Measurements from ENCODE around the gene PFN1. TPM values are rescaled to one million over a fixed set of nuclear protein-coding genes. Genes with fewer than 3 reads are reported as not detected.

Gene PFN1
- total RNA-seq, 2 experiments from 2014 or later: 1,712 to 1,828 TPM

DNA sequence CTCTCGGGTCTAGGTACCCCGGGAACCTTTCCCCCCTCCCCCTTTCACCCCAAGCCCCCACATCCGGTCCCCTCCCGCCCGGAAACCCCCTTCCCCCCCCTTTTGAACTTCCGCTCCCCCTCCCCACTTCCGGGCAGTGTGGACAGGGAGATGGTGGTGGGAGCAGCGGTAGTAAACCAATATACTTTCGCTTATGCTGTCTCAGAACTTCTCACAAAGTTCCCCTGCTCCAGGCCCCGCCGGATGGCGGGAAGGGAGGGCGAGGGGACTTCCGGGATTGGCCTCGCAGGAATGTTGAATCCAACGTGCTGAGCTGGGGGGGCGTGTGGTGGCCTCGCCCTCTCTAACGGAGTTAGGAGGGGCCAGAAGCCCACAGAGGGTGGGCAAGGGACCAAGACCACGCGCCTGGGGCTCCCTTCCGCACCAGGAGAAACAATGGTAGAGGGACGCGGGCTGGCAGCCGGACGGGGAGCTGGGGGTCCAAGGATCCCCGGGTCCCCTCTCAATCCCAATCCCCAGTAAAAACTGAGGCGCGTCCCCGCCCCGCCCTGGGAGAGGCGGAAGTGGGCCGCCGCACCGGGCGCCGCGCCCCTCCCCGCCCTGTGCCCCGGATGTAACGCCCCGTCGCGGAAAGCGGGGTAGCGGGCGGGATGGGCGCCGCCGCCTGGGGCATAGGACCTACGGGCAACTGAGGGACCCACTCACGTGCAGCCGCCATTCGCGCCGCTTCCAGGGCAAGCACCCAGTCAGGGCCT is 742 bp downstream of the PFN1 start:
- peak; percentile 86 for DNase-seq
- peaks cover 45% of the 10 kb centered on the region for H3K36me3 Mint-ChIP-seq
- peaks cover 42% of the 10 kb centered on the region for H3K4me1 Mint-ChIP-seq

DNA sequence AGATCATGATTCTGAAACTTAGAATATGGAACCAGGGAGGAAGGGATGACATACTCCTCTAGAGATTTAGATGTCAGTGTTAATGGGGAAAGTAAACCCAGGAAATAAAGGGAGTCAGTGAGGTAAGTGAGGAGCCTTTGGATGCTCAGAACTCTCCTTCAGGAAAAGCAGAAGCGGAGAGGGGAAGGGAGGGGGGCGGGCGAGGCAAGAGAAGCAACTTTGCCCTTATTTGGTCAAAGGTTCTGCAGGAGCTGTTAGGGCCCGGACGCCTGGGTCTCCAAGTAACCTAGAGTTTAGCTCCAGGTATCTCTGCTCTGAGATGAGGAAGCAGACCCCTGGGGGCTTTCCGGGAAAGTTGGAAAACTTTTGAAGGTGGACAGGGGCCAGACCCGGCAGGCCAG is 1.3 kb downstream of the PFN1 start:
- H3K27me3 Mint-ChIP-seq: no peaks in the 10 kb centered on the region
- peaks cover 48% of the 10 kb centered on the region for H3K4me1 Mint-ChIP-seq
- POLR2A ChIA-PET: interaction anchor here (0.6 to 17.2 kb wide), 14 partner anchors 7 to 684 kb away, joined by 3 to 441 read pairs (median 6); partner anchors contain the start of genes ARRB2, CAMTA2, INCA1 and KIF1C
- peak overlapping the region; percentile 100 for H3K4me3 Mint-ChIP-seq
- ATAC-seq (ENCODE audit: low read depth): no peak
- no peak for DNase-seq
- H3K36me3 Mint-ChIP-seq: peaks cover 51% of the 10 kb centered on the region
- peak overlapping the region; percentile 100 for H3K27ac Mint-ChIP-seq
- no peaks in the 10 kb centered on the region for H3K9me3 Mint-ChIP-seq

More for the DNA sequence above, 742 bp downstream of the PFN1 start:
- peak overlapping the region; percentile 100 for H3K4me3 Mint-ChIP-seq
- ATAC-seq (ENCODE audit: low read depth): peak; percentile 12
- peak overlapping the region; percentile 100 for H3K27ac Mint-ChIP-seq
- no peaks in the 10 kb centered on the region for H3K9me3 Mint-ChIP-seq
- H3K27me3 Mint-ChIP-seq: no peaks in the 10 kb centered on the region
- POLR2A ChIA-PET: interaction anchor here (0.6 to 17.2 kb wide), 16 partner anchors 8 to 684 kb away, joined by 3 to 441 read pairs (median 4); partner anchors contain the start of genes ARRB2, CAMTA2, INCA1 and KIF1C

DNA sequence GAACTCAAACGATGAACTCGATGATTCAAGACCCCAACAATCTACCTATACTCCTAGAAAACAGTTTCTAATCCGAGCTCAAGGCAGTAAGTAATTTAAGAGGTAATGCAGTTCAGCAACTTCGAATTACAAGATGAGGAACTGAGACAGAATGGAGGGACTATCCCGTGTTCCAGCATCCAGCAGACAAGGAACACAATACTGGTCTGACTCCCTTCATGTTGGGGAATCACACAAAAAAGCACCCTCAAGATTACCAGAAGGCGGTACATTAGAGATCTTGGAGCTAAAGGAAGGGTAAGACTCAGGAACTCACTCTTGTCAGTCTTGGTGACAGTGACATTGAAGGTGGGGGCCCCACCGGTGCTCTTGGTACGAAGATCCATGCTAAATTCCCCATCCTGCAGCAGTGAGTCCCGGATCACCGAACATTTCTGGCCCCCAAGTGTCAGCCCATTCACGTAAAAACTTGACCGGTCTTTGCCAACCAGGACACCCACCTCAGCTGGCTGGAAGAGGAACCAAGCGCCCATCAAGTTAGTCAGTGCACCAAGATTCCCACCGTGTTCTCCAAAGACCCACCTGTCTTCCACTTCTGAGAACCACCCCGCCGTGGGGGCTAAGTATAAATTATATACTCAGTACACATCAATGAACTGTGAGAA is 1.9 kb downstream of the PFN1 start:
- Mint-ChIP-seq H3K27ac (peak overlapping the region; percentile 100), H3K9me3 (no peaks in the 10 kb centered on the region), H3K36me3 (peaks cover 55% of the 10 kb centered on the region), H3K27me3 (no peaks in the 10 kb centered on the region), H3K4me1 (peaks cover 48% of the 10 kb centered on the region), H3K4me3 (peak overlapping the region; percentile 100)
- no peak for ATAC-seq (ENCODE audit: low read depth)
- no peak for DNase-seq
- POLR2A ChIA-PET: interaction anchor here (0.7 to 17.2 kb wide), 9 partner anchors 6 to 683 kb away, joined by 3 to 441 read pairs (median 4); partner anchors contain the start of genes INCA1, KIF1C, RNF167 and SLC25A11

DNA sequence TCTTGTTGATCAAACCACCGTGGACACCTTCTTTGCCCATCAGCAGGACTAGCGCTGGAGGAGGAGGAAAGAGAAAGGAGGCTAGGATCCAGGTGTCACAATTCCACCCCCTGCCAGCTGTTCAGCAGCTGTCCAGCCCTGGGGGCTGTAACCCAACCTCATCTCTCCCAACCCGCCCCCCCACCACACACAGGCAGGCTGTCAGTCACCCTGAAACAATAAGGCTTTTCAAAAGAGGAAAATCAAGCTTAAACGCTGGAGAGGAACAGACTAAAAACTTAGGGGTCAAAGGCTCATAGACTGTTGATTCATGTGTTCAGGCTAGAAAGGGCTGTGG is 2.4 kb downstream of the PFN1 start:
- peak overlapping the region; percentile 100 for H3K4me3 Mint-ChIP-seq
- peaks cover 44% of the 10 kb centered on the region for H3K4me1 Mint-ChIP-seq
- DNase-seq (no peak), ATAC-seq (ENCODE audit: low read depth) (no peak)
- POLR2A ChIA-PET: interaction anchor here (0.9 to 17.2 kb wide), 9 partner anchors 9 to 96 kb away, joined by 3 to 441 read pairs (median 5); partner anchors contain the start of genes INCA1, KIF1C and SPAG7
- no peaks in the 10 kb centered on the region for H3K9me3 Mint-ChIP-seq
- H3K27me3 Mint-ChIP-seq: no peaks in the 10 kb centered on the region
- H3K36me3 Mint-ChIP-seq: peaks cover 60% of the 10 kb centered on the region
- H3K27ac Mint-ChIP-seq: peak overlapping the region; percentile 100

DNA sequence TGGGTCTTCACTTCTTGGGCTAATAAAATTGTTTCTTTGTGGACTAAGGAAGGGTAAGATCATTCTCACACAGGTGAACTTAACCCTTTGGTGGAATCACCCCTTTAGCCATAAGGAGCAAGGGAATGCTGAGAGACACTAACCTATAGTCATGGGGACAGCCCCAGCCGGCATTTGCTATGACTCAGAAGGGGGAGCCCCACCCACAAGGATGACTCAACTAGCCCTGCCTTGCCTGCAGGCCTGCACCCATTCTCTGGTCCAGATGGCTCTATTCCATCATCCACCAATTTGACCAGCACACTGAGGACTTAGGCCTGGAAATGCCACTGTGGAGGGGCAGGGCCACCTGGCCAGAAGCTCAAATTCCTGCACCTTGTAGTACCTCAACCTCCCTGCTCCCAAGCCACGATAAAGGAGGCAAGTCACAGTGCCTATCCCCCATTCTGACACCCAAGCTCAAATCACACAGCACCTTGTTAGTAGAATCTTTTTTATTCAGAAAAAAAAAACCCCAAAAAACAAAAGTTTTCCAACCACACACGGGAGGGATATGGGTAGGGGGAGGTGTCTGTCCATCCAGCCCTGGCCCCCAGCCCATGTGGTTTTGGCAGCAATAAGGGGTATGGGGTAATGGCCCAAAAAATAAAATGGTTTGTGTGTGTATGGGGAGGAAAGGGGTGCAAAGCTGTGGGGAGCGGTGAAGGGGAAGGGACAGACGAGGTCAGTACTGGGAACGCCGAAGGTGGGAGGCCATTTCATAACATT is 3.0 kb downstream of the PFN1 start:
- H3K9me3 Mint-ChIP-seq: no peaks in the 10 kb centered on the region
- DNase-seq: peak; percentile 76
- POLR2A ChIA-PET: interaction anchor here (1.0 to 17.2 kb wide), 6 partner anchors 9 to 45 kb away, joined by 3 to 441 read pairs (median 4); partner anchors contain the start of gene SPAG7
- peak overlapping the region; percentile 100 for H3K4me3 Mint-ChIP-seq
- H3K4me1 Mint-ChIP-seq: peaks cover 41% of the 10 kb centered on the region
- ATAC-seq (ENCODE audit: low read depth): peak; percentile 28
- peak overlapping the region; percentile 100 for H3K27ac Mint-ChIP-seq
- H3K36me3 Mint-ChIP-seq: peaks cover 62% of the 10 kb centered on the region
- no peaks in the 10 kb centered on the region for H3K27me3 Mint-ChIP-seq

DNA sequence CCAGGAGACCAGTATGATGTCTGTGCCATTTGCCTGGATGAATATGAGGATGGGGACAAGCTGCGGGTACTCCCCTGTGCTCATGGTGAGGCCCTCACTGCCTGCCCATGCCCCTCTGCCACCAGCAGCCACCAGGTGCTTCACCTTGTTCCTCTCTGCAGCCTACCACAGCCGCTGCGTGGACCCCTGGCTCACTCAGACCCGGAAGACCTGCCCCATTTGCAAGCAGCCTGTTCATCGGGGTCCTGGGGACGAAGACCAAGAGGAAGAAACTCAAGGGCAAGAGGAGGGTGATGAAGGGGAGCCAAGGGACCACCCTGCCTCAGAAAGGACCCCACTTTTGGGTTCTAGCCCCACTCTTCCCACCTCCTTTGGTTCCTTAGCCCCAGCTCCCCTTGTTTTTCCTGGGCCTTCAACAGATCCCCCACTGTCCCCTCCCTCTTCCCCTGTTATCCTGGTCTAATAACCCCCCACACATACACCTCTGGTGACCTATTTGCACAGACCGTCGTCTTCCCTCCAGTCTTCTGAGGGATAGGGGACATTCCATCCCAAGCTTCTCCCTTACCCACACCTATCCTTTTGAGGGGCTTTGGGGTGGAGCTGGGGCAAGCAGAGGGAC is 3.7 kb downstream of the PFN1 start:
- no peaks in the 10 kb centered on the region for H3K27me3 Mint-ChIP-seq
- DNase-seq: peak; percentile 63
- POLR2A ChIA-PET: interaction anchor here (0.6 to 17.2 kb wide), 6 partner anchors 8 to 45 kb away, joined by 3 to 441 read pairs (median 4); partner anchors contain the start of gene SPAG7
- peak overlapping the region; percentile 100 for H3K4me3 Mint-ChIP-seq
- ATAC-seq (ENCODE audit: low read depth): no peak
- H3K9me3 Mint-ChIP-seq: no peaks in the 10 kb centered on the region
- H3K36me3 Mint-ChIP-seq: peaks cover 62% of the 10 kb centered on the region
- H3K4me1 Mint-ChIP-seq: peaks cover 40% of the 10 kb centered on the region
- peak overlapping the region; percentile 100 for H3K27ac Mint-ChIP-seq

DNA sequence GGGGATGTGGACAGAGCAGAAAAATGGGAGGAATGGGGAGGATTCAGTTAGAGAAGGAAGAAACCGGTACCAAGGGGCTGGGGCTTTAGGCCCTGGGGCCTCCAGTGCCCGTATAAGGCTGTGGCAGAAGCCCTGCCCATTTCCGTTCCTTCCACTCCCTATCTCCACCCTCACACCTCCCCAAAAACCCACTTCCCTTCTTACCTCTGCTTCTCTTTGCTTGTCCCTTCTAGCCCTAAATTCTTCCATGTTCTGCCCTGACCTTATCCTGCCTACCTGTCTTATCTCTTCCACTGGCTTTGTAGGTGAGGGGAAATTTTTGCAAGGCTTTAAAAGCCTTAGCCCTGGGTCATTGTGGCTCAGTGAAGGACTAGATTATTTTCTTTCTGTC is 4.2 kb downstream of the PFN1 start:
- POLR2A ChIA-PET: interaction anchor here (0.8 to 17.2 kb wide), 5 partner anchors 8 to 44 kb away, joined by 3 to 441 read pairs (median 5); partner anchors contain the start of genes CAMTA2 and SPAG7
- peaks cover 41% of the 10 kb centered on the region for H3K4me1 Mint-ChIP-seq

DNA sequence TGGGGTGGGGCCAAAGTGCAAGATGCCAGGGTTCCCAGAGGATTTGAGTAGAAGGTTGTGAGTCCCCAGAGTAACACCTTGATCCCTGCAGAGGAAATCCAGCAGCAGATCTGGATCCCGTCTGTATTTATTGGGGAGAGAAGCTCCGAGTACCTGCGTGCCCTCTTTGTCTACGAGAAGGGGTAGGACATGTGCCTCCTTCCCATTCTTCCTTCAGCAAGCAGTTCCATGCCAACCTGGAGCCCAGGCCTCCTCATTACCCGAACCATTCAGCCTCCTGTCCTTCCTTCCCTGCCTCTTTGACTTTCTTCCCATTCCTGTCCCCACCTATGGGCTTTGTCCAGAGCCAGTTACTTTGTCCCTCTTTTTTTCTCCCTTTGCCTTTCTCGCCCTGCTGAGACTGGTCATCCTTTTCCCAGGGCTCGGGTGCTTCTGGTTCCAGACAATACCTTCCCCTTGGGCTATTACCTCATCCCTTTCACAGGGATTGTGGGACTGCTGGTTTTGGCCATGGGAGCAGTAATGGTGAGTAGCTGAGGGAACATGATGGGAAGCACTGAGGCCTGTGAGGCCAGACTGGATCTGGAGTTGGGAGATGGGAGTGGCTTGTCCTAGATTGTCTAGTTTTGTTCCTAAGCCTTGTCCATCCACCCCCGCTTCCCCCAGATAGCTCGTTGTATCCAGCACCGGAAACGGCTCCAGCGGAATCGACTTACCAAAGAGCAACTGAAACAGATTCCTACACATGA is 5.4 kb downstream of the PFN1 start:
- POLR2A ChIA-PET: interaction anchor here (1.0 to 17.2 kb wide), 5 partner anchors 9 to 64 kb away, joined by 3 to 441 read pairs (median 4); partner anchors contain the start of gene SPAG7
- peaks cover 46% of the 10 kb centered on the region for H3K4me1 Mint-ChIP-seq
- DNase-seq (no peak), ATAC-seq (ENCODE audit: low read depth) (no peak)
- peaks cover 70% of the 10 kb centered on the region for H3K36me3 Mint-ChIP-seq
- H3K4me3 Mint-ChIP-seq: peak overlapping the region; percentile 100
- H3K27me3 Mint-ChIP-seq: no peaks in the 10 kb centered on the region
- H3K27ac Mint-ChIP-seq: peak overlapping the region; percentile 88
- no peaks in the 10 kb centered on the region for H3K9me3 Mint-ChIP-seq

More for the DNA sequence above, 4.2 kb downstream of the PFN1 start:
- peak overlapping the region; percentile 100 for H3K27ac Mint-ChIP-seq
- H3K9me3 Mint-ChIP-seq: no peaks in the 10 kb centered on the region
- DNase-seq (no peak), ATAC-seq (ENCODE audit: low read depth) (peak; percentile 21)
- H3K4me3 Mint-ChIP-seq: peak overlapping the region; percentile 100
- H3K27me3 Mint-ChIP-seq: no peaks in the 10 kb centered on the region
- H3K36me3 Mint-ChIP-seq: peaks cover 64% of the 10 kb centered on the region

DNA sequence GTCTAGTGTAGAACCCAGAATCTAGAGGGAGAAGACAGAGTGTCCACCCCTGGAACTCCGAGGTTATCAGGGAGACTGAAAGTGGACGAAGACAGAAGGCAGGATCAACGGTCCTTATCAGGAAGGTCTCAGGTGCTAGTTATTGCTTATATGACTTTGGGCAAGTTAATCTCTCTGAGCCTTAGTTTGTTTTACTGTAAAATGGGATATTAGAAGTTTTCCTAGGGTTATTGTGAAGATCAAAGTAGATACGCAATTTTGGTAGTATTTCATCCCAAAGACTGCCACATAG is 7.1 kb downstream of the PFN1 start:
- POLR2A ChIA-PET: interaction anchor here (1.1 to 17.2 kb wide), 4 partner anchors 8 to 107 kb away, joined by 3 to 441 read pairs (median 54); partner anchors contain the start of genes ENO3, PFN1 and SPAG7
- no peaks in the 10 kb centered on the region for H3K27me3 Mint-ChIP-seq
- no peak for DNase-seq
- no peaks in the 10 kb centered on the region for H3K9me3 Mint-ChIP-seq
- H3K36me3 Mint-ChIP-seq: peaks cover 62% of the 10 kb centered on the region
- peaks cover 53% of the 10 kb centered on the region for H3K4me1 Mint-ChIP-seq
- H3K4me3 Mint-ChIP-seq: peak overlapping the region; percentile 100
- H3K27ac Mint-ChIP-seq: peak overlapping the region; percentile 88
- ATAC-seq (ENCODE audit: low read depth): no peak

DNA sequence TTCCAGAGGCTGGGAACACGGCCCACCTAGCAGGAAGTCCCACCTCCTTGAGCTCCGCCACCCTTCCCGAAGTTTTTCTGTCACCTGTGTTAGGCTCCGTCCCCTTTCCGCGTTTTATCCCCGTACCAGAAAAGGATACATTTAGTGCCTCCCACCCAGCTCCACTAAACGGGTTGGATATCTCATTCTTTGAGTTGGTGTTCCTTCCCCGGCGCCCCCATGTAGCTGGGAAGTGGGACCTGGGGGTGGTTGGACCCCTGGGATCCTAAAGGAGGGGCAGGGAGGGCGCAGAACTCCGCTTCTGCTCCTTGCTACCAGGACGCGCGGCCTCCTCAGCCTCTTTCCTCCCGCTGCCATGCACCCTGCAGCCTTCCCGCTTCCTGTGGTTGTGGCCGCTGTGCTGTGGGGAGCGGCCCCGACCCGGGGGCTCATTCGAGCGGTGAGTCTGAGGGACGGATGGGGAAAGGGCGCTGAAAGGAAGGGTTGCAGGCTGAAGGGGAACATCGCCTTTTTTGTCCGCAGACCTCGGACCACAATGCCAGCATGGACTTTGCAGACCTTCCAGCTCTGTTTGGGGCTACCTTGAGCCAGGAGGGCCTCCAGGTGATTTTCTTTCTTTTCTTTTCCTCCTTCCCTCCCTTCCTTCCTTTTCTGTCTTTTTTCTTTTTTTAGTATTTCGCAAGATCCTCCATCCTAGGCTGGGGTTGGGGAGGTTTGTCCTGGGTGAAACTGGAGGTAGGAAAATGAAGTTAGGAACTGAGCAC is 7.6 kb downstream of the PFN1 start:
- peaks cover 57% of the 10 kb centered on the region for H3K4me1 Mint-ChIP-seq
- peak overlapping the region; percentile 88 for H3K27ac Mint-ChIP-seq
- peak; percentile 80 for DNase-seq
- POLR2A ChIA-PET: interaction anchor here (0.8 to 17.2 kb wide), 20 partner anchors 9 to 231 kb away, joined by 3 to 441 read pairs (median 4); partner anchors contain the start of genes C17orf107, CAMTA2, ENO3 and INCA1
- H3K9me3 Mint-ChIP-seq: no peaks in the 10 kb centered on the region
- ATAC-seq (ENCODE audit: low read depth): no peak
- peaks cover 61% of the 10 kb centered on the region for H3K36me3 Mint-ChIP-seq
- H3K4me3 Mint-ChIP-seq: peak overlapping the region; percentile 100
- H3K27me3 Mint-ChIP-seq: no peaks in the 10 kb centered on the region

DNA sequence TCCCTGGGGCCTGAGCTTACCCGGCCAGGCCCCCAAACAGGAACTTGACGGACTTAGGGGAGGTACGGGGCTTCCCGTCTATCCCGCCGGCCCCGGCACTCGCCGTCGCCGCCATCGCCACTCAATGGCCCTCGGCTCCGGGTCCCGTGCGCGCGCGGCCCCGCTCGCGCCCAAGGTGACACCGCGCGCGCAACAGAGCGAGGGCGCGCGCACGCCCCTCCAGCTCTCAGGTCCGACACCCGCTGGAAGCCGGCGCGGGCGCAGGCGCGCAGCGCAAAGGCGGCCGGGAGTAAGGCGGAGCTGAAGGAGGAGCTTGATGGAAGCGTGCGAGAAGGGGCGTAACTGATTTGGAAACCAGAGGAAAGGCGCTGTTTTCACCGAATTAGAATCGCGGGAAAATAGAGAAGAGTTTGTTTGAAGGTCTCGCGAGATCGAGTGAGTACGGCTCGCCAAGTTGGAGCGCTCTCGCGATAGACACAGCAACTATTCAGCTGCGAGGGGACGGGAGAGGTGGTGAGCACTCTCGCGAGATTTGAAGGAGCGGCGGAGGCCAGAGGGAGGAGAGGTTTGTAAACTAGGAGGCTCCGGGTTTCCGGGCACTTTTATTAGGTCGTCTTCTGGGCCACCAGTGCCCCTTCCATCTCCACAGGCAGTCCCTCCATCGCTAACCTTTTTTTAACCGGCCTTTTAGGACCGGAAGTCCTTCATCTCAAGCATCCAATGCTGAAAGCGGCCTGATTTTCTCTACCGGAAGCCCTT is 8.4 kb downstream of the PFN1 start, which contains the start of the genes RNF167 and SLC25A11:
Gene RNF167, plus strand, starts transcription at position 473 of the 759 bp plus-strand sequence. CDS start 642 bp downstream, outside the sequence.
Gene SLC25A11, minus strand, starts transcription at position 251 of the 759 bp plus-strand sequence. Its CDS starts 136 bp downstream, at position 115.
- peaks cover 49% of the 10 kb centered on the region for H3K4me1 Mint-ChIP-seq
- POLR2A ChIA-PET: interaction anchor here (0.7 to 17.2 kb wide), 26 partner anchors 10 to 797 kb away, joined by 3 to 441 read pairs (median 3); partner anchors contain the start of genes C17orf107, CAMTA2, CYB5D2 and ENO3
- peak within 1 kb of the TSS; percentile 100 for H3K4me3 Mint-ChIP-seq
- H3K27ac Mint-ChIP-seq: peak within 1 kb of the TSS; percentile 88
- no peaks in the 10 kb centered on the region for H3K27me3 Mint-ChIP-seq
- peak; percentile 94 for DNase-seq
- H3K9me3 Mint-ChIP-seq: no peaks in the 10 kb centered on the region
- peak; percentile 77 for ATAC-seq (ENCODE audit: low read depth)
- peaks cover 54% of the 10 kb centered on the region for H3K36me3 Mint-ChIP-seq
